Stimulated activated naive B cell treated with anti-CD40 and anti-IgM and Interleukin-4, amounts not matched to agents 10 μg/mL and 1 μg/mL and 100 μg/mL, for 72 hours (primary cell): ENCODE measurements around the gene SNX24.

ENCODE experiments used
- ATAC-seq, 2 donors: fragments of 150-1000 bp; cut with Tn5 transposase; replicated peaks; 2 replicates each; pipeline ENCODE4 v1.10.0; 2021; ENCODE audit warnings: moderate library complexity in 1 of 2
- DNase-seq: peaks from one replicate; pipeline ENCODE4 v3.0.0; 2021
- H3K27ac Mint-ChIP-seq: one replicate; pipeline ENCODE4 v1.8.0; 2022; ENCODE audit warnings: mild to moderate bottlenecking, mixed read lengths
- H3K27me3 Mint-ChIP-seq, 2 donors: one replicate each; pipeline ENCODE4 v1.8.0; 2022; ENCODE audit warnings: mixed read lengths in 2 of 2
- H3K36me3 Mint-ChIP-seq, 2 donors: one replicate each; pipeline ENCODE4 v1.8.0; 2022; ENCODE audit warnings: mixed read lengths in 2 of 2, mild to moderate bottlenecking in 1 of 2
- H3K4me1 Mint-ChIP-seq, 2 donors: one replicate each; pipeline ENCODE4 v1.8.0; 2022; ENCODE audit warnings: mixed read lengths in 2 of 2, mild to moderate bottlenecking in 1 of 2
- H3K4me3 Mint-ChIP-seq, 2 donors: one replicate each; pipeline ENCODE4 v1.8.0; 2022; ENCODE audit warnings: mild to moderate bottlenecking in 2 of 2, mixed read lengths in 2 of 2, moderate library complexity in 1 of 2
- H3K9me3 Mint-ChIP-seq, 2 donors: one replicate each; pipeline ENCODE4 v1.8.0; 2022; ENCODE audit warnings: mixed read lengths in 2 of 2, mild to moderate bottlenecking in 1 of 2

The SNX24 gene

GRCh38 chr5:123047706-123048105, 202.3 kb downstream of the SNX24 start:
- ATAC-seq (no peak), DNase-seq (no peak)
- Mint-ChIP-seq H3K4me3 (no peak overlapping the region), H3K27ac (no peak overlapping the region), H3K27me3 (peaks cover 41 to 48% of the 10 kb centered on the region in 2 donors), H3K9me3 (peaks cover 10 to 14% of the 10 kb centered on the region in 2 donors), H3K4me1 (no peaks in the 10 kb centered on the region), H3K36me3 (no peaks in the 10 kb centered on the region)

- H3K9me3 Mint-ChIP-seq = peaks cover 13 to 14% of the 10 kb centered on the region in 2 donors
- no peak overlapping the region for H3K27ac Mint-ChIP-seq
- H3K27me3 Mint-ChIP-seq = peaks cover 33 to 46% of the 10 kb centered on the region in 2 donors
- H3K4me3 Mint-ChIP-seq = no peak overlapping the region
- DNase-seq (no peak), ATAC-seq (no peak)
- no peaks in the 10 kb centered on the region for H3K36me3 Mint-ChIP-seq
- H3K4me1 Mint-ChIP-seq = no peaks in the 10 kb centered on the region
Observed at GRCh38 chr5:123051206-123051605, 205.8 kb downstream of the SNX24 start.
